ENCODE data around the gene MICALL2.

- TF ChIP-seq, protein P1, sequence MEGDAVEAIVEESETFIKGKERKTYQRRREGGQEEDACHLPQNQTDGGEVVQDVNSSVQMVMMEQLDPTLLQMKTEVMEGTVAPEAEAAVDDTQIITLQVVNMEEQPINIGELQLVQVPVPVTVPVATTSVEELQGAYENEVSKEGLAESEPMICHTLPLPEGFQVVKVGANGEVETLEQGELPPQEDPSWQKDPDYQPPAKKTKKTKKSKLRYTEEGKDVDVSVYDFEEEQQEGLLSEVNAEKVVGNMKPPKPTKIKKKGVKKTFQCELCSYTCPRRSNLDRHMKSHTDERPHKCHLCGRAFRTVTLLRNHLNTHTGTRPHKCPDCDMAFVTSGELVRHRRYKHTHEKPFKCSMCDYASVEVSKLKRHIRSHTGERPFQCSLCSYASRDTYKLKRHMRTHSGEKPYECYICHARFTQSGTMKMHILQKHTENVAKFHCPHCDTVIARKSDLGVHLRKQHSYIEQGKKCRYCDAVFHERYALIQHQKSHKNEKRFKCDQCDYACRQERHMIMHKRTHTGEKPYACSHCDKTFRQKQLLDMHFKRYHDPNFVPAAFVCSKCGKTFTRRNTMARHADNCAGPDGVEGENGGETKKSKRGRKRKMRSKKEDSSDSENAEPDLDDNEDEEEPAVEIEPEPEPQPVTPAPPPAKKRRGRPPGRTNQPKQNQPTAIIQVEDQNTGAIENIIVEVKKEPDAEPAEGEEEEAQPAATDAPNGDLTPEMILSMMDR (IDR thresholded peaks at IDR 0.05; ENCODE audit: insufficient read depth, low read length, poor library complexity, severe bottlenecking): no peak
- no peak for TF ChIP-seq EZH2phosphoT487 (conservative IDR thresholded peaks at IDR 0.05; ENCODE audit: low read length)
These were observed 49.7 kb downstream of the MICALL2 start for GRCh38 chr7:1409555-1409954.
